ENCODE data around the gene UBN2. TPM values are rescaled to one million over a fixed set of nuclear protein-coding genes. Genes with fewer than 3 reads are reported as not detected.
"Not testable (repeated sequence)": the region's sequence is repeated elsewhere in the genome, so short reads cannot be mapped to it uniquely, and the experiment has no call there.

Gene UBN2
- total and polyA plus RNA-seq, 2 of the 13 experiments (the other 11 are each of a cell fraction or from before 2014, with no cell fraction given): 5.6 to 5.7 TPM

GRCh38 chr7:139321071-139321745 lies 90.2 kb downstream of the UBN2 start (continued):
- TF ChIP-seq SAP130 (CRISPR knock-in tag; IDR thresholded peaks at IDR 0.05; ENCODE audit: low read depth) (0 out of 2 replicates have a peak, but pooled peaks have one; percentile 26), RXRB (CRISPR knock-in tag; IDR thresholded peaks at IDR 0.05; ENCODE audit: borderline replicate concordance) (no peak), FOXO1 (CRISPR knock-in tag; IDR thresholded peaks at IDR 0.05) (0 out of 2 replicates have a peak, but pooled peaks have one; percentile 1)

- FAIRE-seq; H3K27ac ChIP-seq (ENCODE audit: extremely low read length, insufficient read depth, low read length); H3K9me3 ChIP-seq (ENCODE audit: low read length); BruUV-seq (replicated peaks); DNase-seq (ENCODE audit: low spot score); CTCF ChIA-PET (ENCODE audit: low intra/inter-chr PET ratio, low total read pairs); H3K4me2 ChIP-seq (ENCODE audit: low read depth, low read length); H3K79me2 ChIP-seq (ENCODE audit: insufficient read depth, low read length); H3K36me3 ChIP-seq (replicated peaks in 1 of 2; ENCODE audit: control insufficient read depth in 1 of 2, insufficient read depth in 2 of 2, low read length in 2 of 2); intact Hi-C loops (cut with micrococcal nuclease; ENCODE audit: unreplicated experiment); ATAC-seq; H4K20me1 ChIP-seq (ENCODE audit: insufficient read depth, low read length); H3K4me3 ChIP-seq (replicated peaks in 1 of 3; ENCODE audit: insufficient read depth in 1 of 3, low read depth in 2 of 3, low read length in 3 of 3); H3K27me3 ChIP-seq (ENCODE audit: control insufficient read depth in 1 of 2, insufficient read depth in 2 of 2, low read length in 2 of 2); POLR2A ChIA-PET; H2AFZ ChIP-seq (ENCODE audit: low read length); in situ Hi-C loops (cut with HindIII; ENCODE audit: extremely low pct_ligation_motif_present, low pct_unique_long_range_greater_than_20kb); H3K9ac ChIP-seq (ENCODE audit: insufficient read depth, low read depth, low read length): not testable (repeated sequence)
- 76% methylated on average over 11 of the region's 11 CpGs for WGBS (ENCODE audit: low lambda C conversion rate)
- peak; percentile 26; the same call in 1 of the 2 replicates for TF ChIP-seq ZNF121 (CRISPR knock-in tag; IDR thresholded peaks at IDR 0.05)
- H3K4me1 ChIP-seq (ENCODE audit: insufficient read depth, low read length): peaks cover 17% of the 10 kb centered on the region
Observed at GRCh38 chr7:139324709-139325108, 93.7 kb downstream of the UBN2 start.

GRCh38 chr7:139328375-139328774 lies 97.3 kb downstream of the UBN2 start:
- TF ChIP-seq, protein P1, sequence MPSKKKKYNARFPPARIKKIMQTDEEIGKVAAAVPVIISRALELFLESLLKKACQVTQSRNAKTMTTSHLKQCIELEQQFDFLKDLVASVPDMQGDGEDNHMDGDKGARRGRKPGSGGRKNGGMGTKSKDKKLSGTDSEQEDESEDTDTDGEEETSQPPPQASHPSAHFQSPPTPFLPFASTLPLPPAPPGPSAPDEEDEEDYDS (CRISPR knock-in tag; IDR thresholded peaks at IDR 0.05): no peak
- no peak for TF ChIP-seq AGO1 (IDR thresholded peaks at IDR 0.05; ENCODE audit: low read depth, low read length, poor library complexity, severe bottlenecking)
- TF ChIP-seq EEA1 (CRISPR knock-in tag; IDR thresholded peaks at IDR 0.05; ENCODE audit: borderline replicate concordance): no peak
- TF ChIP-seq REST (IDR thresholded peaks at IDR 0.05; ENCODE audit: borderline replicate concordance in 1 of 2, low read depth in 1 of 2, low read length in 2 of 2): no peak
- TF ChIP-seq ZNF878 (CRISPR knock-in tag; IDR thresholded peaks at IDR 0.05): no peak
- no peak overlapping the region for H3K9ac ChIP-seq (ENCODE audit: insufficient read depth, low read depth, low read length)
- FAIRE-seq (no peak), ATAC-seq (no peak), DNase-seq (ENCODE audit: low spot score) (no peak)
- 0% methylated on average over 2 of the region's 2 CpGs for WGBS (ENCODE audit: low lambda C conversion rate)
- no peaks in the 10 kb centered on the region for H3K79me2 ChIP-seq (ENCODE audit: insufficient read depth, low read length)
- H3K9me3 ChIP-seq (ENCODE audit: low read length): no peaks in the 10 kb centered on the region
- ChIA-PET CTCF (ENCODE audit: low intra/inter-chr PET ratio, low total read pairs) (no interaction called here), POLR2A (interaction anchor here (1.0 kb wide), 1 partner anchor 12 kb away, joined by 3 read pairs; no protein-coding TSS in a partner anchor)
- peaks cover 5% of the 10 kb centered on the region; the same call in 1 of the 2 replicates for H3K4me1 ChIP-seq (ENCODE audit: insufficient read depth, low read length)
- no peak overlapping the region for H2AFZ ChIP-seq (ENCODE audit: low read length)
- H3K4me2 ChIP-seq (ENCODE audit: low read depth, low read length): no peak overlapping the region
- intact Hi-C loops (cut with micrococcal nuclease; ENCODE audit: unreplicated experiment) (no loop called here), in situ Hi-C loops (cut with HindIII; ENCODE audit: extremely low pct_ligation_motif_present, low pct_unique_long_range_greater_than_20kb) (no loop called here)
- no TSS peak for BruUV-seq (replicated peaks)
- H3K4me3 ChIP-seq (replicated peaks in 1 of 3; ENCODE audit: insufficient read depth in 1 of 3, low read depth in 2 of 3, low read length in 3 of 3): no peak overlapping the region
- no peaks in the 10 kb centered on the region for H4K20me1 ChIP-seq (ENCODE audit: insufficient read depth, low read length)
- H3K27me3 ChIP-seq (ENCODE audit: control insufficient read depth in 1 of 2, insufficient read depth in 2 of 2, low read length in 2 of 2): no peaks in the 10 kb centered on the region
- no peaks in the 10 kb centered on the region for H3K36me3 ChIP-seq (replicated peaks in 1 of 2; ENCODE audit: control insufficient read depth in 1 of 2, insufficient read depth in 2 of 2, low read length in 2 of 2)
- H3K27ac ChIP-seq (ENCODE audit: extremely low read length, insufficient read depth, low read length): no peak overlapping the region
